K562 (cell line): ENCODE results near the gene GRIK3. TPM values are rescaled to one million over a fixed set of nuclear protein-coding genes. Genes with fewer than 3 reads are reported as not detected.

Source experiments
- ATAC-seq: fragments of 200-7000 bp; cut with Tn5 transposase; 3 replicates; pipeline ENCODE4 v1.9.1; 2020; ENCODE audit warnings: moderate library complexity
- BruUV-seq: library from RNA; stranded (reverse); fragments of 400-500 nt; replicated peaks from 2 replicates; lab custom pipeline; 2021; lab: Mats Ljungman, UMichigan
- CTCF ChIA-PET: fragments of 300-600 bp; formaldehyde crosslinking; extraction: SDS; loops from one replicate; lab custom pipeline; 2021; ENCODE audit warnings: low intra/inter-chr PET ratio; lab: Yijun Ruan, JAX
- POLR2A ChIA-PET: fragments of 300-600, 350-650 bp; sonication (Branson Sonifier 250); formaldehyde crosslinking; extraction: SDS; loops from one replicate; lab custom pipeline; 2021; ENCODE audit warnings: antibody characterized with exemption, inconsistent platforms; lab: Yijun Ruan, JAX
- DNase-seq, 4 experiments: peaks; one replicate each; pipeline versions ENCODE4 v3.0.0 to v3.0.0-alpha.2; 2011 to 2018; ENCODE audit warnings: low spot score in 3 of 4, mixed read lengths in 3 of 4; ENCODE audit errors: extremely low read depth in 1 of 4
- FAIRE-seq: peaks from 2 replicates; lab custom pipeline; 2011; peaks lifted over from hg19 to GRCh38; lab: Jason Lieb, UNC
- H2AFZ ChIP-seq: 2 replicates; pipeline ENCODE4 v1.6.0; 2011; ENCODE audit warnings: low read depth, low read length, control low read depth, inconsistent platforms
- H3K27ac ChIP-seq: fragments of 200-600 bp; 3 replicates; pipeline ENCODE4 v1.8.0; 2011; ENCODE audit warnings: low read depth, mild to moderate bottlenecking, control low read depth, inconsistent platforms, low read length, moderate library complexity, mixed read lengths; ENCODE audit errors: extremely low read depth
- H3K27me3 ChIP-seq, 2 experiments: fragments of 300-600 bp in 1 of 2; 2 replicates in 1 of 2; 3 replicates in 1 of 2; pipeline versions ENCODE4 v1.6.0 to v1.8.0; 2011; ENCODE audit warnings: inconsistent platforms in 2 of 2, low read length in 2 of 2, mild to moderate bottlenecking in 1 of 2, mixed read lengths in 1 of 2, moderate library complexity in 1 of 2; ENCODE audit not compliant: control insufficient read depth in 2 of 2, insufficient read depth in 2 of 2
- H3K36me3 ChIP-seq: fragments of 300-600 bp; 3 replicates; pipeline ENCODE4 v1.8.0; 2011; ENCODE audit warnings: mild to moderate bottlenecking, low read length, inconsistent platforms; ENCODE audit not compliant: control insufficient read depth, insufficient read depth
- H3K4me1 ChIP-seq, 2 experiments: fragments of 200-600 bp in 1 of 2; replicated peaks in 1 of 2; 2 replicates in 1 of 2; 3 replicates in 1 of 2; pipeline versions ENCODE4 v1.5.1 to v1.8.0; 2011; ENCODE audit warnings: inconsistent platforms in 2 of 2, low read length in 2 of 2, mild to moderate bottlenecking in 1 of 2, mixed read lengths in 1 of 2, moderate library complexity in 1 of 2; ENCODE audit not compliant: control insufficient read depth in 2 of 2, insufficient read depth in 2 of 2
- H3K4me2 ChIP-seq: 2 replicates; pipeline ENCODE4 v1.6.1; 2011; ENCODE audit warnings: low read length, control low read depth, inconsistent platforms, mixed read lengths; ENCODE audit not compliant: insufficient read depth
- H3K4me3 ChIP-seq: fragments of 200-600 bp; sonication (generic), shearing (Covaris generic); 2 replicates; pipeline ENCODE4 v1.5.1; 2016; ENCODE audit warnings: control low read depth, inconsistent platforms
- H3K79me2 ChIP-seq: fragments of 200-600 bp; 3 replicates; pipeline ENCODE4 v1.8.0; 2011; ENCODE audit warnings: low read length, inconsistent platforms; ENCODE audit not compliant: control insufficient read depth, insufficient read depth
- H3K9ac ChIP-seq, 2 experiments: 2 replicates each; pipeline versions ENCODE4 v1.6.0 to v1.6.1; 2011; ENCODE audit warnings: low read depth in 2 of 2, low read length in 2 of 2, control low read depth in 1 of 2, inconsistent platforms in 1 of 2, mild to moderate bottlenecking in 1 of 2, mixed read lengths in 1 of 2; ENCODE audit not compliant: insufficient read depth in 1 of 2
- H3K9me1 ChIP-seq: one replicate; pipeline ENCODE4 v1.6.0; 2011; ENCODE audit warnings: inconsistent platforms, mild to moderate bottlenecking, low read length, moderate library complexity; ENCODE audit not compliant: control insufficient read depth, insufficient read depth
- H3K9me3 ChIP-seq: replicated peaks from 2 replicates; pipeline ENCODE4 v1.5.1; 2011; ENCODE audit warnings: low read depth, low read length, inconsistent platforms; ENCODE audit not compliant: control insufficient read depth, insufficient read depth
- H4K20me1 ChIP-seq: replicated peaks from 2 replicates; pipeline ENCODE4 v1.6.1; 2011; ENCODE audit warnings: low read length, inconsistent platforms, mixed read lengths; ENCODE audit not compliant: control insufficient read depth, insufficient read depth
- AFF1 ChIP-seq, 2 experiments: fragments of 450-650 bp; IDR thresholded peaks; 2 replicates each; pipeline ENCODE4 v1.6.1; 2018; ENCODE audit warnings: mild to moderate bottlenecking in 2 of 2, low read depth in 1 of 2; ENCODE audit not compliant: partially characterized antibody in 2 of 2
- E2F1 ChIP-seq: sonication (generic); formaldehyde crosslinking; IDR thresholded peaks from 2 replicates; pipeline ENCODE4 v1.8.1; 2023; ENCODE audit warnings: mild to moderate bottlenecking, missing genetic modification reagents, moderate library complexity
- MGA ChIP-seq: fragments of 450-650 bp; IDR thresholded peaks from 2 replicates; pipeline ENCODE4 v1.6.1; 2016; ENCODE audit warnings: mild to moderate bottlenecking, moderate library complexity
- ZNF121 ChIP-seq: sonication (generic); formaldehyde crosslinking; conservative IDR thresholded peaks from 2 replicates; pipeline ENCODE4 v1.8.0; 2022; ENCODE audit warnings: missing genetic modification reagents
- WGBS: fragments of 100-300 bp; shearing (Covaris generic); methylation state at CpG from one replicate; pipeline ENCODE4 v1.1.6; 2016; ENCODE audit warnings: low coverage, mixed read lengths; ENCODE audit not compliant: insufficient coverage; ENCODE audit errors: missing lambda C conversion rate; 5-methylcytosine and 5-hydroxymethylcytosine counted together
- in situ Hi-C: fragments of 300-500 bp; cut with MboI; formaldehyde crosslinking; loops from 4 replicates; pipeline ENCODE4 v1.15.0; 2018; ENCODE audit warnings: inconsistent platforms, mixed read lengths
- intact Hi-C: fragments of 100-400 bp; cut with micrococcal nuclease; formaldehyde crosslinking; loops from 2 replicates; pipeline ENCODE4 v1.14.2; 2022
- polyA plus RNA-seq, 8 experiments: library from polyadenylated mRNA; depleted of rRNA in 4 of 8; stranded (reverse) in 5 of 8; unstranded in 3 of 8; fragments of >200 nt; fragmentation: Nextera tagmentation in 2 of 8; fragmentation: Illumina TruSeq in 1 of 8; extraction: Ambion mirVana in 2 of 8; extraction: Trizol in 1 of 8; gene quantifications; 2 replicates each; pipeline versions ENCODE4 v1.2.1 to v1.2.3, GENCODE V29; 2011 to 2014; ENCODE audit warnings: inconsistent platforms in 1 of 8, missing spikeins in 1 of 8
- total RNA-seq, 7 experiments: library from RNA; depleted of rRNA in 6 of 7; stranded (reverse); fragments of >200 nt in 6 of 7; fragmentation: Illumina TruSeq in 2 of 7; extraction: Trizol in 2 of 7; gene quantifications; 2 replicates each; pipeline versions ENCODE4 v1.2.1 to v1.2.3, GENCODE V29; 2011 to 2021; ENCODE audit warnings: low replicate concordance in 1 of 7

The GRIK3 gene
- total and polyA plus RNA-seq, 9 of the 15 experiments (the other 6 are each of a cell fraction or from before 2014, with no cell fraction given): not detected

- Histone ChIP-seq H3K9me3 (no peaks in the 10 kb centered on the region), H4K20me1 (no peaks in the 10 kb centered on the region), H3K27me3 (peaks cover 5% of the 10 kb centered on the region in 2 experiments; a peak in 2 of 5 replicates), H3K27ac (peak overlapping the region; percentile 9; the same call in 2 of the 3 replicates), H3K4me3 (no peak overlapping the region), H3K79me2 (no peaks in the 10 kb centered on the region), H3K9ac (peak overlapping the region; percentile 24 to 54; a peak in 2 of 4 replicates), H3K36me3 (no peaks in the 10 kb centered on the region), H2AFZ (peak overlapping the region; percentile 37; the same call in 1 of the 2 replicates), H3K4me1 (peaks cover 10 to 15% of the 10 kb centered on the region in 2 experiments; a peak in 4 of 5 replicates), H3K9me1 (no peaks in the 10 kb centered on the region), H3K4me2 (peak overlapping the region; percentile 46)
- in situ Hi-C loops: no loop called here
- no TSS peak for BruUV-seq
- DNase-seq (peak; percentile 69 to 85 (median 76)), ATAC-seq (peak; percentile 96), FAIRE-seq (peak; percentile 83)
- 2% methylated on average over 11 of the region's 12 CpGs for WGBS
- ChIA-PET CTCF (no interaction called here), POLR2A (interaction anchor here (0.6 to 1.1 kb wide), 3 partner anchors 9 to 240 kb away, joined by 3 to 4 read pairs (median 3); no protein-coding TSS in a partner anchor)
- intact Hi-C loops: no loop called here
- TF ChIP-seq MGA: peak; percentile 31; the same call in 1 of the 2 replicates
- no peak for TF ChIP-seq E2F1 (CRISPR knock-in tag)
- TF ChIP-seq ZNF121: no peak
- no peak for TF ChIP-seq AFF1 (IDR thresholded peaks at IDR 0.05; ENCODE audit: low read depth in 1 of 2, partially characterized antibody in 2 of 2)
Measured at GRCh38 chr1:36824390-36824861, 209.9 kb downstream of the GRIK3 start.
